Kidney epithelial cell (primary cell): ENCODE results near the gene ELAVL1. TPM values are rescaled to one million over a fixed set of nuclear protein-coding genes. Genes with fewer than 3 reads are reported as not detected.
A peak's percentile ranks its signal among the peaks of the same experiment; 100 is the strongest.

Source experiments
- DNase-seq: peaks from one replicate; pipeline ENCODE4 v3.0.0-alpha.2; 2010; ENCODE audit warnings: low read depth
- H3K27me3 ChIP-seq: 2 replicates; pipeline ENCODE4 v1.6.0; 2011; ENCODE audit warnings: low read length; ENCODE audit not compliant: control insufficient read depth, insufficient read depth
- H3K36me3 ChIP-seq: 2 replicates; pipeline ENCODE4 v1.5.1; 2011; ENCODE audit warnings: low read length; ENCODE audit not compliant: control insufficient read depth, insufficient read depth
- H3K4me3 ChIP-seq: 2 replicates; pipeline ENCODE4 v1.5.1; 2011; ENCODE audit warnings: low read depth, mild to moderate bottlenecking, control low read depth, low read length
- total RNA-seq: library from RNA; depleted of rRNA; stranded (reverse); fragments of >200 nt; gene quantifications from 2 replicates; pipeline ENCODE4 v1.2.3, GENCODE V29; 2015
- TF ChIP-seq, protein P1 (sequence below): IDR thresholded peaks from 2 replicates; pipeline ENCODE4 v1.5.1; 2011; ENCODE audit warnings: mild to moderate bottlenecking, moderate library complexity, low read length, control low read depth, inconsistent platforms; ENCODE audit not compliant: insufficient read depth, poor library complexity, severe bottlenecking

ELAVL1 gene
- total RNA-seq, 1 donor from 2014 or later = 65.9 TPM

DNA sequence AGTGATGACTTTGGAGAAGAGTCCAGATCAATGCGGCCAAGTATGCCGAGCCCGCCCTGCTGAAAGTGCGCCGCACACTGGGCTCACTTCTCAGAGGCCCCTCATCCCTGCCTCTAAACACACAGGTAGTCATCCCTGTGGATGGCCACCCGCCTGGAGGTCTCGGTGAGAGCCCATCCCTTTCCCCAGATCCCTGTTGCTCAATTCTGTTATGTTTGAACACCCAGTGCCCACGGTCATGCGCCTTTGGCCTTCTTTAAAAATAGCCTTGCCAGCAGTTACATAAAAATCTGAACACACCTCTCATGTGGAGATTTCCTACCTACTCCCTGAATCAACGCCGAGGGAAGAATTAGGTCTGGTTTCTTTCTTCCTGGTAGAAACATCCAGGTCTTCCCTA lies 11.9 kb downstream of the ELAVL1 start:
- TF ChIP-seq, protein P1, sequence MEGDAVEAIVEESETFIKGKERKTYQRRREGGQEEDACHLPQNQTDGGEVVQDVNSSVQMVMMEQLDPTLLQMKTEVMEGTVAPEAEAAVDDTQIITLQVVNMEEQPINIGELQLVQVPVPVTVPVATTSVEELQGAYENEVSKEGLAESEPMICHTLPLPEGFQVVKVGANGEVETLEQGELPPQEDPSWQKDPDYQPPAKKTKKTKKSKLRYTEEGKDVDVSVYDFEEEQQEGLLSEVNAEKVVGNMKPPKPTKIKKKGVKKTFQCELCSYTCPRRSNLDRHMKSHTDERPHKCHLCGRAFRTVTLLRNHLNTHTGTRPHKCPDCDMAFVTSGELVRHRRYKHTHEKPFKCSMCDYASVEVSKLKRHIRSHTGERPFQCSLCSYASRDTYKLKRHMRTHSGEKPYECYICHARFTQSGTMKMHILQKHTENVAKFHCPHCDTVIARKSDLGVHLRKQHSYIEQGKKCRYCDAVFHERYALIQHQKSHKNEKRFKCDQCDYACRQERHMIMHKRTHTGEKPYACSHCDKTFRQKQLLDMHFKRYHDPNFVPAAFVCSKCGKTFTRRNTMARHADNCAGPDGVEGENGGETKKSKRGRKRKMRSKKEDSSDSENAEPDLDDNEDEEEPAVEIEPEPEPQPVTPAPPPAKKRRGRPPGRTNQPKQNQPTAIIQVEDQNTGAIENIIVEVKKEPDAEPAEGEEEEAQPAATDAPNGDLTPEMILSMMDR = no peak
- peaks cover 5% of the 10 kb centered on the region for H3K36me3 ChIP-seq
- H3K4me3 ChIP-seq = no peak overlapping the region
- DNase-seq = no peak
- no peaks in the 10 kb centered on the region for H3K27me3 ChIP-seq

DNA sequence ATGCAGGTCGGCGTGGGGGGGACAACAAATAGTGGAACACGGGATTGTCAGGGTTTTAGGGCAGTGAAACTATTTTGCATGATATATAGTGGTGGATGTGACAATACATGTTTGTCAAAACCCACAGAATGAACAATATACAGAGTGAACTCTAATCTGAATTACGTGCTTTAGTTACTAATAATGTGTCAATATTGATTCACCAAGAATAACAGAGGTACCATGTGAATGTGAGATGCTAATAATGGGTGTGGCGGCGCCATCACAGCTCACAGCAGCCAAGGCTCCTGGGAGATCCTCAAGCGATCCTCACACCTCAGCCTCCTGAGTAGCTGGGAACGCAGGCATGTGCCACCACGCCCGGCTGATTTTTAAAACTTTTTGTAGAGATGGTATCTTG lies 12.9 kb downstream of the ELAVL1 start:
- H3K4me3 ChIP-seq = no peak overlapping the region
- DNase-seq = no peak

GRCh38 chr19:7989071-7989575 lies 16.3 kb downstream of the ELAVL1 start:
- TF ChIP-seq, protein P1 = no peak
- Histone ChIP-seq H3K36me3 (peaks cover 5% of the 10 kb centered on the region), H3K27me3 (no peaks in the 10 kb centered on the region), H3K4me3 (no peak overlapping the region)
- peak; percentile 32 for DNase-seq

More for the DNA sequence above, 12.9 kb downstream of the ELAVL1 start:
- TF ChIP-seq, protein P1 = no peak
- no peaks in the 10 kb centered on the region for H3K27me3 ChIP-seq
- H3K36me3 ChIP-seq = peaks cover 5% of the 10 kb centered on the region

DNA sequence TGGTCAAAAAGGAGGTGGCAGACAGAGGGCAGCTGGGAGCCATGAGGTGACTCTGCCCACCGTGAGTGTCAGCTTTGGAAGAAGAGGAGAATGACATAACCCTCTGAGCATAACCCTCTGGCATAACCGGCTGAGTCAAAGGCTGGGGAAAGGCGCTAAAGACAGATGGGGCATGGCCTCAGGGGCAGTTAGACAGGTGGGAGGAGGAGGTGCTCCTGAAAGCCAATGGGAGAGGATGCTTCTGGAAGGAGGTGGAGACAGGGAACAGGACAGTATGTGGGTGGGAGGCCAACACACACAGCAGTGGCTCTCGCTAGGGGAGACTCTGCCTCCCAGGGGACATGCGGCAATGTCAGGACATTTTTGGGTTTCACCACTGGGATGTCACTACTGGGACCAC lies 17.1 kb downstream of the ELAVL1 start:
- Histone ChIP-seq H3K4me3 (no peak overlapping the region), H3K27me3 (no peaks in the 10 kb centered on the region), H3K36me3 (peaks cover 5% of the 10 kb centered on the region)
- DNase-seq = no peak
- TF ChIP-seq, protein P1 = no peak

DNA sequence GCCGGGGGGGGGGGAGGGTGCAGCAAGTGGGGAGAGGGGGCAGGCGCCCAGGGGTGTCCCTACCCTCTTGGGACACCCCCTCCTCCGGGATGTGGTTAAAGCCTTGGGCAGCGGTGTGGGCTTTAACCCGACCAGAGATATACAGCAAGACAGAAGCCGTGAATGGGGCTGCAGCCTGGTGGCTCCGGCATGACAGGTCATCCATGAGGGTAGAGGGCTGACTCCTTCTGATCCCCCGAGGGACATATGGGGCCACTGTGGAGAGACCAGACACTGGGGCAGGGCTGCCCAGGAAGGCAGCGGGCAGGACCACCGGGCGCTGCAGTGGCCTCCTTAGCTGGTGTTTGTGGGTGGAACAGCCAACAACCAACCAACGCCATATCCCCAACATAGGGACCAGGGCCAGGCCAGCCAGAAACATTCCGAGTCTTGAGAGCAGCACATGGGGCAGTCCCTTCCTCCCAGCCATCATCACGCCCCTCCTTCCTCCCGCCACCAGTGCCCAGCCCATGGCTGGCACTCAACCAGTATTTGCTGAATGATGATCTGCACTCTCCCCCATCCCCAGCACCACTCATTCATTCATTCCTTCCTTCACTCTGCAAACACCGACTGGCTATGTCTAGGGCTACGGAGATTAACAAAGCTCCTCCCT lies 18.2 kb downstream of the ELAVL1 start:
- TF ChIP-seq, protein P1 = no peak
- Histone ChIP-seq H3K36me3 (peaks cover 5% of the 10 kb centered on the region), H3K4me3 (no peak overlapping the region), H3K27me3 (no peaks in the 10 kb centered on the region)
- no peak for DNase-seq
